ENCODE measurements around the gene DCAF6.
A peak's percentile ranks its signal among the peaks of the same experiment; 100 is the strongest.
"Not testable (repeated sequence)": the region's sequence is repeated elsewhere in the genome, so short reads cannot be mapped to it uniquely, and the experiment has no call there.

Gene DCAF6, protein sequence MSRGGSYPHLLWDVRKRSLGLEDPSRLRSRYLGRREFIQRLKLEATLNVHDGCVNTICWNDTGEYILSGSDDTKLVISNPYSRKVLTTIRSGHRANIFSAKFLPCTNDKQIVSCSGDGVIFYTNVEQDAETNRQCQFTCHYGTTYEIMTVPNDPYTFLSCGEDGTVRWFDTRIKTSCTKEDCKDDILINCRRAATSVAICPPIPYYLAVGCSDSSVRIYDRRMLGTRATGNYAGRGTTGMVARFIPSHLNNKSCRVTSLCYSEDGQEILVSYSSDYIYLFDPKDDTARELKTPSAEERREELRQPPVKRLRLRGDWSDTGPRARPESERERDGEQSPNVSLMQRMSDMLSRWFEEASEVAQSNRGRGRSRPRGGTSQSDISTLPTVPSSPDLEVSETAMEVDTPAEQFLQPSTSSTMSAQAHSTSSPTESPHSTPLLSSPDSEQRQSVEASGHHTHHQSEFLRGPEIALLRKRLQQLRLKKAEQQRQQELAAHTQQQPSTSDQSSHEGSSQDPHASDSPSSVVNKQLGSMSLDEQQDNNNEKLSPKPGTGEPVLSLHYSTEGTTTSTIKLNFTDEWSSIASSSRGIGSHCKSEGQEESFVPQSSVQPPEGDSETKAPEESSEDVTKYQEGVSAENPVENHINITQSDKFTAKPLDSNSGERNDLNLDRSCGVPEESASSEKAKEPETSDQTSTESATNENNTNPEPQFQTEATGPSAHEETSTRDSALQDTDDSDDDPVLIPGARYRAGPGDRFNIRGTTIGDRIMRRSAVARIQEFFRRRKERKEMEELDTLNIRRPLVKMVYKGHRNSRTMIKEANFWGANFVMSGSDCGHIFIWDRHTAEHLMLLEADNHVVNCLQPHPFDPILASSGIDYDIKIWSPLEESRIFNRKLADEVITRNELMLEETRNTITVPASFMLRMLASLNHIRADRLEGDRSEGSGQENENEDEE

DNA sequence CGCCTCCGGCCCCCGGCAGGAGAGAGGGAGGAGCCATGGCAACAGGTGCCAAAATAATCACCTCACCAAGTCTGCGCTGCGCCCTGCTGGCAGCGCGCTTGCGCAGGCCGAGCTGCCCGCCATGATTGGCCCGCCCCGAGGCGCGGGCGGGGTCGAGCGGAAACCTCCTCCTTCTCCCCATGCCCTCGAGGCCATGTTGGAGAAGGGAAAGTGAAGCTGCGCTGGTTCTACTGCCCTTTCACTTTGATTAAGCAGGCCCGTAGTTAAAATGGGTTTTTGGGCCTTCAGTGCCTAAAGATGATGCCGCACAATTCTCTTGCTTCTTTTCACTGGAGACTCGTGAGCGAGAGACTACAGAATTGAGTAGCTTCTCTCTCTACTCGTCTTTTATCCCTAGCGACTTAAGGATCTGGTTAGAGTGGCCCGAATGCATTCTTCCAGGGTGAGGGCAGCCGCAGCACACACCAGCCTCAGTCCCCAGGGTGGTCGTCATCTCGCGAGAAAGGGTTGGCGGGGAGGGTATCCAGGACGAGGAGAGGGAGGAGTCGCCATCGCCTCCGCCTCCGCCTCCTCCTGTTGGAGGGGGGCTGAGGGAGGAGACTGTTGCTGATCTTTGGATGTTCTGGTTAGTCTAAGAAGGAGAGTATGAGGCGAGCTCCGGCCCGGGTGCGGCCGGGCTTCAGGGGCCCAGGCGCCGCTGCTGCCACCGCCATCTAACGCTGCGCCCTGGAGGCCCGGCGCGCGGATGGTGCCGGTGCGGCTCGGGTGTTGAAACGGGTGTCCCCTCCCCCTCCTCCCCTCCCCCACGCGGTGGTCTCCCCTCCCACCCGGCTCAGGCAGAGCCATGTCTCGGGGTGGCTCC, at the start of gene DCAF6:
Gene DCAF6 (plus strand): TSS at position 616 of the 862 bp plus-strand sequence. CDS start 229 bp downstream, at position 845.
- peak; percentile 97 for DNase-seq

DNA sequence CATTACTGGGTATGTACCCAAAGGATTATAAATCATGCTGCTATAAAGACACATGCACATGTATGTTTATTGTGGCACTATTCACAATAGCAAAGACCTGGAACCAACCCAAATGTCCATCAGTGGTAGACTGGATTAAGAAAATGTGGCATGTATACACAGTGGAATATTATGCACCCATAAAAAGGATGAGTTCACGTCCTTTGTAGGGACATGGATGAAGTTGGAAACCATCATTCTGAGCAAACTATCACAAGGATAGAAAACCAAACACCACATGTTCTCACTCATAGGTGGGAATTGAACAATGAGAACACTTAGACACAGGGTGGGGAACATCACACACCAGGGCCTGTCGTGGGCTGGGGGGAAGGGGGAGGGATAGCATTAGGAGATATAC, 49.3 kb upstream of the DCAF6 start:
- DNase-seq, result not testable (repeated sequence)

DNA sequence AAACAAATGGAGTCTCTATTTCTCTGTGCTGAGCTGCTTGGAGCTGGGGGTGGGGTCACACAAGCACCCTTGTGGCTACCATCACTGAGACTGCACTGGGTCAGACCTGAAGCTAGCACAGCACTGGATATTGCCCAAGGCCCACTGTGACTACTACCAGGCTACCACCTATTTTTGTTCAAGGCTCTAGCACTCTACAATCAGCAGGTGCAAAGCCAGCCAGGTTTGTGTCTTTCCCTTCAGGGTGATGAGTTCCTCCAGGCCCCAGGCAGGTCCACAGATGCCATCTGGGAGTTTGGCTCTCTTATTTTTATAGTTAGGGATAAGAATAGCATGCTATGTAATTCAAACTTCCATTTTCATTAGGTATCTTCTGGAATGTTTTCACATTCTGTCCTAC, 46.1 kb upstream of the DCAF6 start:
- DNase-seq, result no peak

DNA sequence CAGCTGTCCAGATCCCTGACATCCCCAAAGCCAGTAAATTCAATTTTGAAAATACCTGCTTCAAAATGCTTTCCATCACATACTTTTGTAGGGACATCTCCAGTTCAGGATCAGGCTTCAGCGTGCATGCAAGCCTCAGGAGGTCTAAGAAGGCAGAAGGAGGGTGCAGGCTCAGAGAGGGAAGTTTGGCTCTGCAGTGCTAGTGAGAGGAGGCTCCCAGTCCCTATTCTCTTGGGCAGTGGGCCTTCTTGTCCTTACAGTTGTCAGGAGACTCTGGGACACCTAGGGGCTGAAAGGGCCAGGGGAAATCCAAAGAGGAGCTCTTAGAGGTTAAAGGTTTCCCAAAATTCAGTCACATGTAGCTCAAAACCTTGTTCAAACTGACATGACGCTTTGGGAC, 42.7 kb upstream of the DCAF6 start:
- DNase-seq, result no peak

DNA sequence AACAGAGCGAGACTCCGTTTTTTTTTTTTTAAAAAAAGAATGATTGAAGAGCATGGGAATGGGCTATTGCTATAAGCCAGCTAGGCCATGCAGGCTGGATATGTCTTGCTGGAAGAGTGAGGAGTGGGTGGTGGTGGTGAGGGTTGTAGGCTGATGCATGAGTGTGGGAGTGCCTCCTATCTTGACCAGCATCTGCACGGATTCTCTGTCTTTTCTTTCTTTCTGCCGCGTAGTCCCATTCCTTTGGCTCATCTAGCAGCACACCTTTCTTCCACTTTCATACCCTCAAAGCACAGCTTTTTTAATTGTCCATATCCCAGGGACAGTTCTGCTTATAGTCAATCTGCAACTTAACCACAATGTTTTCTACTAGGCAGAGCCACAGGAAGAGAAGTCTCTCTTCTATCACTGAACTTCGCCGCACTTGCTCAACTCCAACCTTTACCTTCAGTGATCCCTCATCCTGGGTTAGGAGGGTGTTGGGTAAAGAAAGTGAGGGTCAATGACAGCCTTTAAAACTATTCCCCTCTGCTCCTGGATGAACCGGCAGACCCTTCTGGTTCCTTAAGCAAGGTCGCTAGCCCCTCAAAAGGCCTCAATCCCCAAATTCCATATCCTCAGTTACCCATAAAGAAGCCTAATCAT, 37.8 kb upstream of the DCAF6 start:
- no peak for DNase-seq

DNA sequence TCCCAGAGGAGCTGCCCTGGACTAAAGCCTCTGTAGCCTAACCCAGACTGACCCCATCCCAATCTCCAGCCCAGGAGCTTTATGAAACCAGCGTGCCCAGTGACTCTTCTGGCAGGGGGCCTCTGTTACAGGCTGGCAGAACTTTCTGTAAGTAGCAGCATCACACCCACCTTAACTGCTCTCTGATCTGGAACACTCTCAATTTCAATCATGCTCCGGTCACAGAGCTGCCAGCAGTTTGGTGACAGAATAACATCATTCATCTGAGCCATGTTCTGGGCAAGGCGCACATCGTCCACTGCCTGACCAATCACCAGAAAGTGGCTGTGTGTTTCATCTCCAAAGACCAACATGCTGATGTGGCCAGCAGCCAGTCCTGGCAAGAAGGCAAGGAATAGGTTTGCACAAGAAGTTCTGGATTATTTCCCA, 37.2 kb upstream of the DCAF6 start:
- no peak for DNase-seq

DNA sequence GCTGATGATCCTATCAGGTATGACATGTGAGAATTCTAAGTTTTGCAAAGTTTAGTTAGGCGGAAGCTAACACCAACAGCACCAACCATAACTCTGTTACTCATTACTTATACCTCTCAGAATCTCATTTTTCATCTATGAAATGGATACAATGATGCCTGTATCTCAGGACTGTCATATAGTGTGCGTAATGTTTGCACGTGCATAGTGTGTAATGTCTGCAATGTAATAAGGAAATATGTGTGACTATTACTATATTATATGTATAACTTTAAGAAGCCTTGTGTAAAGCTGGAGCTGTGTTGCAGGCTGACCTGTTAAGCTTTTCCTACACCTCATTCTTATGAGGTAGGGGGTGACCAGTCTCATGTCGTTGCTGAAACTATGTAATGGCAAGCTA, 35.6 kb upstream of the DCAF6 start:
- no peak for DNase-seq

DNA sequence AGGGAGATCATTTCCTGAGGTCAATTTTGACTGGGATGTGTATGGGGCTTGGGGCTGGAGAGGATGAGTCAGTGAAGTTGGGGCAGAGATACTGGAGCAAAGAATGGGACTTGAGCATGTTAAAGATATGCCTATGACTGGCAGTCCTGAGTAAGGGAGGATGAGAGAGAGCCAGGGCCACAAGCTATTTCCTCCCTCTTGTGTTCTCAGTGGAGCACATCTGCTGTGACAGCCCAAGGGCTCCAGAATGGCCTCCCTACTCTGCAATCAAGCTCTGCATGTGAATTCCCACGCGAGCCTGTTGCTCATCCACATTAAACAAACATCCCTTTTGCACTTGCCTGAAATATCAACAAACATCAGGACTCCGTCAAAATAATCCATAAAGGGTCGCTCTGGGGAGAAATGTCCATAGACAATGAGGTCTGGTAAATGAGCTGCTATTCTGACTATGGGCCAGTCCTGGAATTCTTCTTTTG, 31.8 kb upstream of the DCAF6 start:
- DNase-seq, result no peak

DNA sequence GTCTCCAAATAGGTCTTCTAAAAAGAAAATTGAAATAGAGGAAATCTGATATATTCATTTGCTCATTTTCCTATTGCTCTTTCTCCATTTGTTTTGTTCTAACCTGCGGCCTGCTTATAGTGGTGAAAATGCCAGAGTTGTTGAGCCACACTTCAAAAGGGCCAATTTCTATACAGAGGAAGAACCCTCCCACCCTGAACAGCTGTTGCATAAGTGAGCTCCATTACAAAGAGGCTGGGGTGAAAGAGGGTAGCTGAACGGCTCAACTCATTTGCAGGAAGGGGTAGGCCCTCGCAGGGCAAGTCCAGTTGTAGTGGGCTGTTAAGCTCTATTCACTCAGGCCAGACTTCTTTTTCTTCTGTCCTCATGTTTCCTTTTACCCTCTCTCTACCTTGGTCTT, 31.3 kb upstream of the DCAF6 start:
- no peak for DNase-seq

DNA sequence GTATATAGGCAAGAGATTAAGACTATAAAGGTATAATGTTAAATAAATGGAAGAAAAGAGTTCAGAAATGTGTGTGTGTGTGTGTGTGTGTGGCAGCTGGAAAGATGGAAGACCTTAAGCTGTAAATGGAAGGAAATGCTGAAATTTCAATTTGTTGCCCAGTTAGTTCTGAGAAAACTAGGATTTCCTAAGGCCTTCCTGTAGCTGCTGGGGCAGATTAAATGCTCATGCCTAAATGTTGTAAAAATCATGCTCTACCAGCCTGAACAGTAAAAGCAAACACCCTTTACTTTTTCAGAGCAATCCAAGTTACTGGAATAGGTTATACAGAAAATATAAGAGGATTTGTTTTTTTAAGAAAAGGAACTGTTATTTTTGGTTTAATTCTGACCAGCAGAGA, 30.8 kb upstream of the DCAF6 start:
- no peak for DNase-seq

DNA sequence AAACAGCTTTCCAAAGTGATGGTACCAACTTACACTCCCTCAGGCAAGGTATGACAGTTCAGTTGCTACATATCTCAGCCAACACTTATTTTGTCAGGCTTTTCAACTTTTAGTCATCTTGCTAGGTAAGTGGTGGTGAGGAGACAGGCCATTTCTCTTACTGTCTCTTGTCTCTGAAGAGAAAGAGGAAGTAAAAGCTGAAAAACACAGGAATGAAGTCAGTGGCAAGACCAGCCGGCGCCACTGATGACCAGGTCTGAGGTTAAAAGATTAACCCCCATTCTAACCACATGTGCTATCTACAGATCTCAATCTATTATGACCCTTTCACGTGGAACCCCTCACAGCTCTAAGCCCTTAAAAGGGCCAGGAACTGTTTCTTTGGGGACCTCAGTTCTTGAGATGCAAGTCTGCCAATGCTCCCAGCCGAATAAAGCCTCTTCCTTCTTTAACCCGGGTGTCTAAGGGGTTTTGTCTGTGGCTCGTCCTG, 26.7 kb upstream of the DCAF6 start:
- no peak for DNase-seq

DNA sequence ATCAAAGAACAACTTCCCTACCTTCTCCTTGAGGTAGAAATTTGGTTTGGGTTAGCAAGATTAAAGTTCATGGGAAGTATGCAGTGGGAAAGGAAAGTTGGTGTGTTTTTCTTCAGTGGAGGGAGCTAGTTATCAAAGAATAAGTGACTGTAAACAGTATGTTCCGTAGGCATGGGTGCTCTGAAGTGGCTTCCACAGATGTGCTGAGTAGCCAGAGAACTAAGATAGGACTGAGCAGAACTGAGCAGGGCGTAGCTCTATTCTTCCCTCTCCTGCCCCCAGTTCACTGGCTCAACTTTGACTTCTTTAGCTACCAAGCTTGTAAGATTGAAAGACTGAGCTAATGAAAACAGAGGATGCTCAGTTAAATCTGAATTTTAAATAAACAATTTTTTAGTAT, 26.0 kb upstream of the DCAF6 start:
- DNase-seq, result no peak

DNA sequence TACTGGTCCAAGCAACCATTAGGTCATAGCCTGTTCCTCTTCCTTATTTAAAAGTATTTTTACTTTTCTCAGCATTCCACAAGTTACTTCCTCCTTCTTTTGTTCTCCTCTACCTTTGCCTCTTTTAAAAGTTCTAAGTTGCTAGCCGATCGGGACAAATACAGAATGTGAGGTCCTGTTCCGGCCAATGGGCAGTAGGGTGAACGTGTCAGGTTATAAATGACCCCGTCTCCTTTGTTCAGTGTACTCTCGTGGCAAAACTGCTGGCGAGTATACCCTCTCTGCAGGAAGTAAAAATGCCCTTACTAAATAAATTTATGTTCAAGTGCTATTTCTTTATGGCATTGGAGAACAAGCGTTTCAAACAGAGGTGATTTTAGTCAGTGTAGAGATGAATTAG, 25.1 kb upstream of the DCAF6 start:
- no peak for DNase-seq

DNA sequence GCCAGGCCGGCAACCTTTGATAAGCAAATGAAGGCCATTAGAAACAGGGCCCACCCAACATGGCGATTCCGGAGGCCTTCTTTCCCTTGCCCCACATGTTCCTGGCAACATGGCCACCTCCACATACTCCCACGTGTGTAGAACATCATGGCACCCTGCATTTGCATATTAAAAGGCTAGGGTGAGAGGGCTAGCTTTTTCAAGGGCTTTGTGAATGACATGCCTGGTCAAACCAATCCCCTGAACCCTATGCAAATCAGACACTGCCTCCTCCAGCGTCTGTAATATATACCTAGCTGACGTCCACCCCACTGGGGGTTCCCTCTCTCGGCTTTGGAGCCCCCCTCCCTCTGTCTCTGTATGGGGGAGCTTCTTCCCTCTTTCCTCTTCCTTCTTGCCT, 24.2 kb upstream of the DCAF6 start:
- DNase-seq, result no peak

DNA sequence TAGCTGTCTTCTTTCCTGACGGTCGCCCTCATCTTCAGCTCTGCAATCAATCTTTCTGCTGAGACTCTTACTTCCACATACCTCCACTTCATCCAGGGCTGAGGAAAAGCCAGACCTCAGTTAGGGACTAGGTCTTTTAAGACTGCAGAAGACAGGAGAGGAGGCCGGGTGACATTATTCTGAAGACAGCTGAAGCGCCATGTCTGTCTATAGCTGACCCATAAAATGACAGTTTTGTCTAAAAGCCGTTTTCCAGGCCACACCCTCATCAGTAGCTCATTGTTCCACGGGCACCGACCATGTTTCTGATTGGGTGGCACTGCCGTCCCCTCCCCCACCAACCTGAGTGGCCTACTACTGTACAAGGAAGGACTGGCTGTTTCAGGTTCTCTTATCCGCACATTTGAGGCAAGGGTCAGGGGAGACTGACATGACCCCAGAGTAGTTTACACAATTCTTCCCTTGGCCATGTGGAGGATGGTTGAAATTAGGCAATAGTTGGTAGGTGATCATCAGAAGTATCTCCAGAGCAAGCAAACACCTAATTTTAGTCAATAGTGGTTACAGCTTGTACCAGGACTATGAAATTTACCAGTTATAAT, 22.5 kb upstream of the DCAF6 start, which contains the start of gene ADCY10:
Gene ADCY10 (minus strand): TSS at position 240 of the 602 bp plus-strand sequence. CDS start 8,994 bp downstream, outside the sequence.
- no peak for DNase-seq

DNA sequence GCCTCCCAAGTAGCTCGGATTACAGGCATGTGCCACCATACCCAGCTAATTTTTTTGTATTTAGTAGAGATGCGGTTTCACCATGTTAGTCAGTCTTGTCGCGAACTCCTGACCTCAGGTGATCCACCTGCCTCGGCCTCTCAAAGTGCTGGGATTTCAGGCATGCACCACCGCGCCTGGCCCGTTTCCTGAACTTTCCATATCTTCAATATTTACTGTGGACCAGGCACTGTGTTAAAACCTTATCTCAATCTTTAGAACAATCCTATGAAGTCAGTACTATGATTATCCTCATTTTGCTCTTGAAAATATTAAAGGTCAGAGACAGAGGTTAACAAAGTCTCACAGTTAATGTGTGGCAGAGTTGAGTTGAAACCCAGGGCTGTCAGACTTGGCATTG, 20.9 kb upstream of the DCAF6 start:
- no peak for DNase-seq

DNA sequence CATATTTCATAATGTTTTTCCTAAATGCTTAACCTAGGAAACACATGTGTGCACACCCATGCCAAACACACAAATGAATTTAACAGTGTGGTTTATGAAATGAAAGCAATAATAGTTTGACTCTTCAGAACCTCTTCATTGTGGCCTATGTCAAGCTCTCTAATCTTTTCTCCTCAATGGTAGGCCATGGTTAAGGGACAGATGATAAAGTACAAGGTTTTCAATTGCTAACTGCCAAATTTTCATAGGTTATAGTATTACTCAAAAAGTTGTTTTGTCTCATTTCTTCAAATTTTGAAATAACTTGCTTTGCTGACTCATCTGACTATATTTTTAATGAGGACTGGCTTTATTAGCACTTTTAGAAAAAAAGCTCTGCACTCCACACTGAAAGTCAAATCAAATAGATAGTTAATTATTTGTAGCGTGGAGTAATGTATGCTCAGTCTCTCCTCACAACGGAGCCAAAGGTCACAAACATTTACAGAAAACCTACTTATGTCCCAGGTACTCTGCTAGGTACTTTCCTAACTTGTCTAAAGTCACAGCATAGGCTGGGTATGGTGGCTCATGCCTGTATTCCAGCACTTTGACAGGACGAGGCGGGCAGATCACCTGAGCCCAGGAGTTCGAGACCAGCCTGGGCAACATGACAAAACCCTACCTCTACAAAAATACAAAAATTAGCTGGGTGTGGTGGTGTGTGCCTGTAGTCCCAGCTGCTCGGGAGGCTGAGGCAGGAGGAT, 19.5 kb upstream of the DCAF6 start:
- DNase-seq, result no peak

DNA sequence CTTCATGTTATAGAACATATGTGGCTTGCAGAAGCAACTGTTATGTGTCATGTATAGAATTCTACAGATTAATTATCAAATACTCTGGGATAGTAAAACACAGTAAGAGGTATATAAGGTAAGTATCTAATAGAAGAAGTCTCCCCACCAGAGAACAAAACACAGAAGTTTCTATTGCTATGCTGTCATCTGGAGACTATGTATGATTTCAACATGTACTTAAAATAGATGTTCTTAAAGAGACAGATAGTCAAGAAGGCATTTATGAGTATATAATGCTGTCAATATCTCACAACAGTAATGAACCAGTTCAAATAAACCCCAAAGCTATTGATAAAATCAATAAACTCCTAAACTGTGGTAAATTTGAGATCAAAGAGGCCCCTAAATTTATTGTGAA, 14.5 kb upstream of the DCAF6 start:
- no peak for DNase-seq

DNA sequence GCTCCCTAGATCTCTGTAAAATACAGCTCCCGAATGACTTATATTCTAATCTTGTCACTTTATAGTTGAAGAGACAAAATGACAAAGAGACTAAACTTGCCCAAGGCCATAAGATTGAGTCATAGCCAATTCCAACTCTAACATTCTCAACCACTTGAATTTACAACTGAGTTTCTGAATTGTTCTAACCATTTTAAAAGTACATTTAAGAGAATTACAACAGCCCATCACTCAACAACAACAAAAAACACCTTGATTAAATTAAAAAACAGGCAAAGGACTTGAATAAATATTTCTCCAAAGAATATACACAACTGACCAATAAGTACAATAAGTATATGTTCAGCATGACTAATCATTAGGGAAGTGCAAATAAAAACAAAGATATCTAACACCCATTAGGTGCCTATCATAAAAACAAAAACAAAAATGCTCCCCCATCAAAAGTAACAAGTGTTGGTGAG, 13.8 kb upstream of the DCAF6 start:
- no peak for DNase-seq

DNA sequence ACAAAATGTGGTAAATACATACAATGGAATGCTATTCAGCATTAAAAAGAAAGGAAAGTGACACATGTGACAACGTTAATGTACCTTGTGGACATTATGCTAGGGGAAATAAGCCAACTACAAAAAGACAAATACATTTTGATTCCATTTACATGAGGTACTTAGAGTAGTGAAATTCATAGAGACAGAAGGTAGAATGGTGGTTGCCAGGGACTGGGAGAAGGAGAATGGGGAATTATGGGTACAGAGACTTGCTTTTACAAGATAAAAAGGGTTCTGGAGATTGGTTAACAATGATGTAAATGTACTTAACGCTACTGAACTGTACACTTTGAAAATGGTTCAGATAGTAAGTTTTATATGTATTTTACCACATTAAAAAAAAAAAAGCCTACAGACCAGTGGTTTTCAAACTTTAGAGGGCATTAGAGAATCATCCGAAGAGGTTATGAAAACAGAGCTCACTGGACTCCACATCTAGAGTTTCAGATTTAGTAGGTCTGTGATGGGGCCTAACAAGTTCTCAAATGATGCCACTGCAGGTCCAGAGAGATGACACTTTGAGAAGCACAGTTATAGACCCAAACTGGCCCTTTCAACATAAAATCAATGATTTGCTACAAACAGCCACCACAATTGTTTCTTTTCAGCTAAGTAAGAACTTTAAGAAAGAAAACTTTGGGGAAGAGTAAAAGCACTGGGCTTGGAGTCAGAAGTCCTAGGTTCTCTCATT, 13.0 kb upstream of the DCAF6 start:
- no peak for DNase-seq
